ENCODE data around the gene FAM135A. TPM values are rescaled to one million over a fixed set of nuclear protein-coding genes. Genes with fewer than 3 reads are reported as not detected.

The FAM135A gene
- total and polyA plus RNA-seq, 10 of the 15 experiments (the other 5 are each of a cell fraction or from before 2014, with no cell fraction given), result 3.9 to 24.5 (median 13.7) TPM

GRCh38 chr6:70531133-70531532 lies 117.8 kb downstream of the FAM135A start:
- Histone ChIP-seq H4K20me1 (ENCODE audit: control insufficient read depth, insufficient read depth) (no peaks in the 10 kb centered on the region), H3K27me3 (replicated peaks in 1 of 2; ENCODE audit: control insufficient read depth in 2 of 2, insufficient read depth in 2 of 2, low read length in 1 of 2) (no peaks in the 10 kb centered on the region), H2AFZ (ENCODE audit: control insufficient read depth, low read depth, low read length) (no peak overlapping the region), H3K4me1 (ENCODE audit: control insufficient read depth, insufficient read depth, low read length) (no peaks in the 10 kb centered on the region), H3K4me2 (ENCODE audit: control insufficient read depth, insufficient read depth) (no peak overlapping the region), H3K36me3 (ENCODE audit: control insufficient read depth in 2 of 2, insufficient read depth in 2 of 2, low read length in 1 of 2) (no peaks in the 10 kb centered on the region), H3K9me3 (replicated peaks; ENCODE audit: control insufficient read depth, insufficient read depth, low read length) (no peaks in the 10 kb centered on the region), H3K9ac (ENCODE audit: control insufficient read depth, insufficient read depth, low read length) (no peak overlapping the region), H3K79me2 (ENCODE audit: control insufficient read depth, insufficient read depth, low read length) (no peaks in the 10 kb centered on the region), H3K4me3 (no peak overlapping the region), H3K27ac (ENCODE audit: control insufficient read depth, insufficient read depth) (no peak overlapping the region)
- POLR2A ChIA-PET, result interaction anchor here (0.6 to 1.4 kb wide), 5 partner anchors 36 to 139 kb away, joined by 3 to 6 read pairs (median 3); no protein-coding TSS in a partner anchor
- ATAC-seq, result peak; percentile 83
- DNase-seq (ENCODE audit: low read depth, low spot score), result peak; percentile 4
- 95% methylated on average over 1 of the region's 1 CpG for WGBS (ENCODE audit: insufficient coverage, insufficient replicate concordance, low lambda C conversion rate, missing lambda C conversion rate)
- RAD21 ChIA-PET (ENCODE audit: unreplicated experiment), result interaction anchor here (0.7 to 1.8 kb wide), 5 partner anchors 10 to 176 kb away, joined by 3 to 5 read pairs (median 4); partner anchors contain the start of gene FAM135A
- intact Hi-C loops (cut with micrococcal nuclease; ENCODE audit: unreplicated experiment) (no loop called here), in situ Hi-C loops (cut with MboI) (no loop called here)
- SMC1A ChIA-PET (ENCODE audit: uncharacterized antibody, unreplicated experiment), result interaction anchor here (0.7 to 2.6 kb wide), 7 partner anchors 10 to 155 kb away, joined by 3 to 11 read pairs (median 4); partner anchors contain the start of gene SMAP1
- no TSS peak for BruUV-seq (replicated peaks)
- CTCF ChIA-PET, result interaction anchor here (0.9 to 3.4 kb wide), 5 partner anchors 11 to 176 kb away, joined by 3 to 22 read pairs (median 4); no protein-coding TSS in a partner anchor
- no peak for FAIRE-seq
- peak; percentile 96 for TF ChIP-seq ZNF24 (IDR thresholded peaks at IDR 0.05)
- TF ChIP-seq ATF2 (IDR thresholded peaks at IDR 0.05; ENCODE audit: low read length), result 0 out of 2 replicates have a peak, but pooled peaks have one; percentile 18
- peak; percentile 77 for TF ChIP-seq IKZF1 (conservative IDR thresholded peaks at IDR 0.05)
- 0 out of 2 replicates have a peak, but pooled peaks have one; percentile 40 for TF ChIP-seq BMI1 (IDR thresholded peaks at IDR 0.05; ENCODE audit: borderline replicate concordance)
- TF ChIP-seq NKRF (conservative IDR thresholded peaks at IDR 0.05), result no peak
- TF ChIP-seq ZBTB11 (CRISPR knock-in tag; IDR thresholded peaks at IDR 0.05), result no peak
- peak in 1 of 2 experiments; percentile 48; a peak in 1 of 4 replicates for TF ChIP-seq EP300 (IDR thresholded peaks at IDR 0.05; ENCODE audit: borderline replicate concordance in 1 of 2, control insufficient read depth in 1 of 2, low read depth in 2 of 2, low read length in 2 of 2)
- 0 out of 2 replicates have a peak, but pooled peaks have one; percentile 18 for TF ChIP-seq NFYB (IDR thresholded peaks at IDR 0.05; ENCODE audit: insufficient read depth, low read depth, low read length)
- peak; percentile 57; the same call in 1 of the 2 replicates for TF ChIP-seq ZNF687 (IDR thresholded peaks at IDR 0.05)

All from GM12878 (cell line).